Measurements from ENCODE around the gene GOPC.

Gene GOPC

GRCh38 chr6:117512987-117513573 is 89.2 kb downstream of the GOPC start:
- DNase-seq: no peak

GRCh38 chr6:117512056-117512828 is 90.1 kb downstream of the GOPC start:
- no peak for DNase-seq
